K562 (cell line): ENCODE data around the gene PANX1. TPM values are rescaled to one million over a fixed set of nuclear protein-coding genes. Genes with fewer than 3 reads are reported as not detected.

Experiments used
- BRF1 ChIP-seq: IDR thresholded peaks from 3 replicates; pipeline ENCODE4 v1.6.1; 2011; ENCODE audit warnings: borderline replicate concordance, mild to moderate bottlenecking; ENCODE audit not compliant: insufficient read length; ENCODE audit errors: extremely low read depth
- E2F3 ChIP-seq: fragments of 250-450 bp; sonication (Bioruptor Pico); IDR thresholded peaks from 2 replicates; pipeline ENCODE4 v1.4.0; 2020; ENCODE audit warnings: mild to moderate bottlenecking
- ELF4 ChIP-seq: fragments of 450-650 bp; formaldehyde crosslinking; IDR thresholded peaks from 2 replicates; pipeline ENCODE4 v1.4.0; 2022; ENCODE audit warnings: missing genetic modification characterization
- GABPB1 ChIP-seq: sonication (generic); formaldehyde crosslinking; IDR thresholded peaks from 2 replicates; pipeline ENCODE4 v1.8.0; 2022; ENCODE audit warnings: mild to moderate bottlenecking, missing genetic modification reagents
- ZFP36 ChIP-seq: fragments of 150-350 bp; IDR thresholded peaks from 2 replicates; pipeline ENCODE4 v1.6.1; 2018; ENCODE audit warnings: low read length, low read depth; ENCODE audit not compliant: partially characterized antibody
- ZSCAN29 ChIP-seq: fragments of 450-650 bp; IDR thresholded peaks from 2 replicates; pipeline ENCODE4 v1.6.1; 2017
- polyA plus RNA-seq, 8 experiments: library from polyadenylated mRNA; depleted of rRNA in 4 of 8; stranded (reverse) in 5 of 8; unstranded in 3 of 8; fragments of >200 nt; fragmentation: Nextera tagmentation in 2 of 8; fragmentation: Illumina TruSeq in 1 of 8; extraction: Ambion mirVana in 2 of 8; extraction: Trizol in 1 of 8; gene quantifications; 2 replicates each; pipeline versions ENCODE4 v1.2.1 to v1.2.3, GENCODE V29; 2011 to 2014; ENCODE audit warnings: inconsistent platforms in 1 of 8, missing spikeins in 1 of 8
- total RNA-seq, 7 experiments: library from RNA; depleted of rRNA in 6 of 7; stranded (reverse); fragments of >200 nt in 6 of 7; fragmentation: Illumina TruSeq in 2 of 7; extraction: Trizol in 2 of 7; gene quantifications; 2 replicates each; pipeline versions ENCODE4 v1.2.1 to v1.2.3, GENCODE V29; 2011 to 2021; ENCODE audit warnings: low replicate concordance in 1 of 7
- TF ChIP-seq, protein P1 (sequence below): fragments of 450-650 bp; IDR thresholded peaks from one replicate; pipeline ENCODE4 v1.6.1; 2018; ENCODE audit warnings: mild to moderate bottlenecking, moderate library complexity; ENCODE audit not compliant: partially characterized antibody
- TF ChIP-seq, protein P2 (sequence below): sonication (generic); formaldehyde crosslinking; IDR thresholded peaks from 2 replicates; pipeline ENCODE4 v1.8.0; 2023; ENCODE audit warnings: mild to moderate bottlenecking, missing genetic modification reagents
- TF ChIP-seq, protein P3 (sequence below): fragments of 450-650 bp; formaldehyde crosslinking; IDR thresholded peaks from 2 replicates; pipeline ENCODE4 v1.4.0; 2020; ENCODE audit warnings: mild to moderate bottlenecking, moderate library complexity
- TF ChIP-seq, protein P4 (sequence below): fragments of 150-350 bp; conservative IDR thresholded peaks from 2 replicates; pipeline ENCODE4 v1.6.1; 2014; ENCODE audit warnings: low read length

The PANX1 gene
- total and polyA plus RNA-seq, 9 of the 15 experiments (the other 6 are each of a cell fraction or from before 2014, with no cell fraction given) = 1.9 to 14.8 (median 10.1) TPM

DNA sequence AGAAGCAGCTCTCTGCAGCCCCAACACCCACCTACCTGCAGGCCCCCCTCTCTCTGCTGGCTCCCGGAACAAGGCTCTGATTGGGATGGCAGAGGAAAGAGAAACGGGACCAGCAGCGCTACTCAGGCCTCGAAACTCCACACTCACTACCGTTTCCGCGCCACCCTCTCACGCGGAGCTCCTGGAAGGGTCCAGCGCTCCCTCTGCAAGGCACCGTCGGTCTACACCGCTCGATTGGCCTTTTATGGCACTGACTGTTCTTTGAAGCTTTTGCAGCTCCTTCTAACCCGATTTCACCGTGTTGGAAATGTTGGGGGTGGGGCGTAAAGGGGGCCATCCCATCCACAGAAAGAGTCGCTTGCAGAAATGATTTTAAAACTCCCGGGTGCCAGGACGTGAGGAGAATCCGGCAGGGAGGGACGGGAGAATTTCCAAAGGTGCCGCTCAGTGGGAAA lies 323 bp upstream of the PANX1 start (continued):
- TF ChIP-seq, protein P1, sequence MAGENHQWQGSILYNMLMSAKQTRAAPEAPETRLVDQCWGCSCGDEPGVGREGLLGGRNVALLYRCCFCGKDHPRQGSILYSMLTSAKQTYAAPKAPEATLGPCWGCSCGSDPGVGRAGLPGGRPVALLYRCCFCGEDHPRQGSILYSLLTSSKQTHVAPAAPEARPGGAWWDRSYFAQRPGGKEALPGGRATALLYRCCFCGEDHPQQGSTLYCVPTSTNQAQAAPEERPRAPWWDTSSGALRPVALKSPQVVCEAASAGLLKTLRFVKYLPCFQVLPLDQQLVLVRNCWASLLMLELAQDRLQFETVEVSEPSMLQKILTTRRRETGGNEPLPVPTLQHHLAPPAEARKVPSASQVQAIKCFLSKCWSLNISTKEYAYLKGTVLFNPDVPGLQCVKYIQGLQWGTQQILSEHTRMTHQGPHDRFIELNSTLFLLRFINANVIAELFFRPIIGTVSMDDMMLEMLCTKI = no peak
- TF ChIP-seq E2F3 (CRISPR knock-in tag) (0 out of 2 replicates have a peak, but pooled peaks have one; percentile 51), ZSCAN29 (peak; percentile 69), GABPB1 (CRISPR knock-in tag) (peak; percentile 0; the same call in 1 of the 2 replicates), ZFP36 (no peak), BRF1 (no peak), ELF4 (CRISPR knock-in tag) (0 out of 2 replicates have a peak, but pooled peaks have one; percentile 46)
- TF ChIP-seq, protein P2, sequence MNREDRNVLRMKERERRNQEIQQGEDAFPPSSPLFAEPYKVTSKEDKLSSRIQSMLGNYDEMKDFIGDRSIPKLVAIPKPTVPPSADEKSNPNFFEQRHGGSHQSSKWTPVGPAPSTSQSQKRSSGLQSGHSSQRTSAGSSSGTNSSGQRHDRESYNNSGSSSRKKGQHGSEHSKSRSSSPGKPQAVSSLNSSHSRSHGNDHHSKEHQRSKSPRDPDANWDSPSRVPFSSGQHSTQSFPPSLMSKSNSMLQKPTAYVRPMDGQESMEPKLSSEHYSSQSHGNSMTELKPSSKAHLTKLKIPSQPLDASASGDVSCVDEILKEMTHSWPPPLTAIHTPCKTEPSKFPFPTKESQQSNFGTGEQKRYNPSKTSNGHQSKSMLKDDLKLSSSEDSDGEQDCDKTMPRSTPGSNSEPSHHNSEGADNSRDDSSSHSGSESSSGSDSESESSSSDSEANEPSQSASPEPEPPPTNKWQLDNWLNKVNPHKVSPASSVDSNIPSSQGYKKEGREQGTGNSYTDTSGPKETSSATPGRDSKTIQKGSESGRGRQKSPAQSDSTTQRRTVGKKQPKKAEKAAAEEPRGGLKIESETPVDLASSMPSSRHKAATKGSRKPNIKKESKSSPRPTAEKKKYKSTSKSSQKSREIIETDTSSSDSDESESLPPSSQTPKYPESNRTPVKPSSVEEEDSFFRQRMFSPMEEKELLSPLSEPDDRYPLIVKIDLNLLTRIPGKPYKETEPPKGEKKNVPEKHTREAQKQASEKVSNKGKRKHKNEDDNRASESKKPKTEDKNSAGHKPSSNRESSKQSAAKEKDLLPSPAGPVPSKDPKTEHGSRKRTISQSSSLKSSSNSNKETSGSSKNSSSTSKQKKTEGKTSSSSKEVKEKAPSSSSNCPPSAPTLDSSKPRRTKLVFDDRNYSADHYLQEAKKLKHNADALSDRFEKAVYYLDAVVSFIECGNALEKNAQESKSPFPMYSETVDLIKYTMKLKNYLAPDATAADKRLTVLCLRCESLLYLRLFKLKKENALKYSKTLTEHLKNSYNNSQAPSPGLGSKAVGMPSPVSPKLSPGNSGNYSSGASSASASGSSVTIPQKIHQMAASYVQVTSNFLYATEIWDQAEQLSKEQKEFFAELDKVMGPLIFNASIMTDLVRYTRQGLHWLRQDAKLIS (CRISPR knock-in tag) = 0 out of 2 replicates have a peak, but pooled peaks have one; percentile 22
- TF ChIP-seq, protein P3, sequence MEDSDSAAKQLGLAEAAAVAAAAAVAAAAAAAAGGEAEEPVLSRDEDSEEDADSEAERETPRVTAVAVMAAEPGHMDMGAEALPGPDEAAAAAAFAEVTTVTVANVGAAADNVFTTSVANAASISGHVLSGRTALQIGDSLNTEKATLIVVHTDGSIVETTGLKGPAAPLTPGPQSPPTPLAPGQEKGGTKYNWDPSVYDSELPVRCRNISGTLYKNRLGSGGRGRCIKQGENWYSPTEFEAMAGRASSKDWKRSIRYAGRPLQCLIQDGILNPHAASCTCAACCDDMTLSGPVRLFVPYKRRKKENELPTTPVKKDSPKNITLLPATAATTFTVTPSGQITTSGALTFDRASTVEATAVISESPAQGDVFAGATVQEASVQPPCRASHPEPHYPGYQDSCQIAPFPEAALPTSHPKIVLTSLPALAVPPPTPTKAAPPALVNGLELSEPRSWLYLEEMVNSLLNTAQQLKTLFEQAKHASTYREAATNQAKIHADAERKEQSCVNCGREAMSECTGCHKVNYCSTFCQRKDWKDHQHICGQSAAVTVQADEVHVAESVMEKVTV (CRISPR knock-in tag) = no peak
- TF ChIP-seq, protein P4, sequence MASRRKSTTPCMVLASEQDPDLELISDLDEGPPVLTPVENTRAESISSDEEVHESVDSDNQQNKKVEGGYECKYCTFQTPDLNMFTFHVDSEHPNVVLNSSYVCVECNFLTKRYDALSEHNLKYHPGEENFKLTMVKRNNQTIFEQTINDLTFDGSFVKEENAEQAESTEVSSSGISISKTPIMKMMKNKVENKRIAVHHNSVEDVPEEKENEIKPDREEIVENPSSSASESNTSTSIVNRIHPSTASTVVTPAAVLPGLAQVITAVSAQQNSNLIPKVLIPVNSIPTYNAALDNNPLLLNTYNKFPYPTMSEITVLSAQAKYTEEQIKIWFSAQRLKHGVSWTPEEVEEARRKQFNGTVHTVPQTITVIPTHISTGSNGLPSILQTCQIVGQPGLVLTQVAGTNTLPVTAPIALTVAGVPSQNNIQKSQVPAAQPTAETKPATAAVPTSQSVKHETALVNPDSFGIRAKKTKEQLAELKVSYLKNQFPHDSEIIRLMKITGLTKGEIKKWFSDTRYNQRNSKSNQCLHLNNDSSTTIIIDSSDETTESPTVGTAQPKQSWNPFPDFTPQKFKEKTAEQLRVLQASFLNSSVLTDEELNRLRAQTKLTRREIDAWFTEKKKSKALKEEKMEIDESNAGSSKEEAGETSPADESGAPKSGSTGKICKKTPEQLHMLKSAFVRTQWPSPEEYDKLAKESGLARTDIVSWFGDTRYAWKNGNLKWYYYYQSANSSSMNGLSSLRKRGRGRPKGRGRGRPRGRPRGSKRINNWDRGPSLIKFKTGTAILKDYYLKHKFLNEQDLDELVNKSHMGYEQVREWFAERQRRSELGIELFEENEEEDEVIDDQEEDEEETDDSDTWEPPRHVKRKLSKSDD = no peak
- TF ChIP-seq, all 486 proteins: peak for 24
